H9 (cell line): Measurements from ENCODE around the gene LRRK1. TPM values are rescaled to one million over a fixed set of nuclear protein-coding genes. Genes with fewer than 3 reads are reported as not detected.

ENCODE experiments used
- DNase-seq: peaks from one replicate; pipeline ENCODE4 v3.0.0-alpha.2; 2017
- H2AFZ ChIP-seq: one replicate; pipeline ENCODE4 v1.6.1; 2013; ENCODE audit warnings: mild to moderate bottlenecking, low read length, control low read depth, moderate library complexity
- H2AK5ac ChIP-seq: 2 replicates; pipeline ENCODE4 v1.6.1; 2013; ENCODE audit warnings: low read length, control low read depth, mixed read lengths; ENCODE audit not compliant: insufficient read length
- H2BK120ac ChIP-seq: one replicate; pipeline ENCODE4 v1.6.1; 2013; ENCODE audit warnings: low read depth, mild to moderate bottlenecking, low read length, control low read depth, inconsistent platforms; ENCODE audit not compliant: poor library complexity, severe bottlenecking
- H2BK12ac ChIP-seq: 2 replicates; pipeline ENCODE4 v1.6.1; 2013; ENCODE audit warnings: low read length, control low read depth, mixed read lengths, low read depth; ENCODE audit not compliant: insufficient read length
- H2BK15ac ChIP-seq: 2 replicates; pipeline ENCODE4 v1.6.1; 2013; ENCODE audit warnings: low read depth, low read length, control low read depth
- H2BK20ac ChIP-seq: one replicate; pipeline ENCODE4 v1.6.1; 2013; ENCODE audit warnings: low read depth, mild to moderate bottlenecking, low read length, control low read depth, inconsistent platforms; ENCODE audit not compliant: poor library complexity, severe bottlenecking
- H2BK5ac ChIP-seq: 2 replicates; pipeline ENCODE4 v1.6.1; 2013; ENCODE audit warnings: low read length, control low read depth, mixed read lengths; ENCODE audit not compliant: insufficient read length
- H3K14ac ChIP-seq: 2 replicates; pipeline ENCODE4 v1.6.1; 2013; ENCODE audit warnings: low read length, control low read depth; ENCODE audit not compliant: insufficient read depth
- H3K18ac ChIP-seq: 2 replicates; pipeline ENCODE4 v1.6.1; 2013; ENCODE audit warnings: low read depth, mild to moderate bottlenecking, mixed read lengths, low read length, control low read depth; ENCODE audit not compliant: insufficient read length
- H3K23ac ChIP-seq: 2 replicates; pipeline ENCODE4 v1.6.1; 2013; ENCODE audit warnings: low read length, control low read depth, mixed read lengths, low read depth; ENCODE audit not compliant: insufficient read length
- H3K23me2 ChIP-seq: 2 replicates; pipeline ENCODE4 v1.6.1; 2013; ENCODE audit warnings: low read depth, mild to moderate bottlenecking, mixed read lengths, low read length, control low read depth; ENCODE audit not compliant: insufficient read length, poor library complexity, severe bottlenecking
- H3K27ac ChIP-seq: 2 replicates; pipeline ENCODE4 v1.5.1; 2013; ENCODE audit warnings: low read length, control low read depth, mixed read lengths, low read depth; ENCODE audit not compliant: insufficient read length
- H3K27me3 ChIP-seq: 2 replicates; pipeline ENCODE4 v1.6.1; 2013; ENCODE audit warnings: low read length, control low read depth, inconsistent platforms; ENCODE audit not compliant: insufficient read depth
- H3K4ac ChIP-seq: 2 replicates; pipeline ENCODE4 v1.6.1; 2013; ENCODE audit warnings: low read depth, mild to moderate bottlenecking, control low read depth, inconsistent platforms, low read length, moderate library complexity
- H3K4me1 ChIP-seq: 2 replicates; pipeline ENCODE4 v1.6.1; 2013; ENCODE audit warnings: low read length, control low read depth, inconsistent platforms; ENCODE audit not compliant: insufficient read depth
- H3K4me2 ChIP-seq: 2 replicates; pipeline ENCODE4 v1.6.1; 2013; ENCODE audit warnings: low read length, control low read depth, mixed read lengths; ENCODE audit not compliant: insufficient read length, insufficient read depth
- H3K56ac ChIP-seq: 2 replicates; pipeline ENCODE4 v1.6.1; 2013; ENCODE audit warnings: low read depth, mild to moderate bottlenecking, mixed read lengths, low read length, control low read depth; ENCODE audit not compliant: insufficient read length
- H3K79me1 ChIP-seq: 2 replicates; pipeline ENCODE4 v1.6.1; 2013; ENCODE audit warnings: low read depth, mild to moderate bottlenecking, moderate library complexity, low read length, control low read depth, inconsistent platforms; ENCODE audit not compliant: insufficient read depth, poor library complexity, severe bottlenecking
- H3K79me2 ChIP-seq: 2 replicates; pipeline ENCODE4 v1.6.1; 2013; ENCODE audit warnings: low read length, control low read depth, inconsistent platforms; ENCODE audit not compliant: insufficient read depth
- H3K9ac ChIP-seq: 2 replicates; pipeline ENCODE4 v1.6.1; 2013; ENCODE audit warnings: low read length, control low read depth, mixed read lengths; ENCODE audit not compliant: insufficient read length; ENCODE audit errors: extremely low read depth
- H3K9me3 ChIP-seq: one replicate; pipeline ENCODE4 v1.6.1; 2013; ENCODE audit warnings: low read depth, low read length, inconsistent platforms; ENCODE audit not compliant: control insufficient read depth
- H3T11ph ChIP-seq: one replicate; pipeline ENCODE4 v1.6.1; 2013; ENCODE audit warnings: mild to moderate bottlenecking, low read length, control low read depth, inconsistent platforms
- H4K20me1 ChIP-seq: one replicate; pipeline ENCODE4 v1.6.1; 2013; ENCODE audit not compliant: control insufficient read depth, insufficient read length, insufficient read depth
- H4K5ac ChIP-seq: 2 replicates; pipeline ENCODE4 v1.6.1; 2013; ENCODE audit warnings: low read depth, mild to moderate bottlenecking, mixed read lengths, low read length, control low read depth; ENCODE audit not compliant: insufficient read length
- H4K8ac ChIP-seq: replicated peaks from 2 replicates; pipeline ENCODE4 v1.6.1; 2013; ENCODE audit warnings: low read length, control low read depth, mixed read lengths, low read depth; ENCODE audit not compliant: insufficient read length
- H4K91ac ChIP-seq: 2 replicates; pipeline ENCODE4 v1.6.1; 2013; ENCODE audit warnings: low read depth, mild to moderate bottlenecking, moderate library complexity, mixed read lengths, low read length, control low read depth; ENCODE audit not compliant: insufficient read length
- H3K27ac Mint-ChIP-seq, 3 experiments: 2 replicates in 2 of 3; 3 replicates in 1 of 3; pipeline ENCODE4 v1.8.0; 2020 to 2021; ENCODE audit warnings: mixed read lengths in 3 of 3, mild to moderate bottlenecking in 1 of 3, moderate library complexity in 1 of 3
- H3K27me3 Mint-ChIP-seq: 2 replicates; pipeline ENCODE4 v1.8.0; 2021; ENCODE audit warnings: low read depth, mild to moderate bottlenecking, moderate library complexity, mixed read lengths
- H3K36me3 Mint-ChIP-seq, 3 experiments: 2 replicates in 2 of 3; 3 replicates in 1 of 3; pipeline ENCODE4 v1.8.0; 2020 to 2021; ENCODE audit warnings: low read depth in 3 of 3, mixed read lengths in 3 of 3; ENCODE audit not compliant: insufficient read depth in 1 of 3
- H3K4me1 Mint-ChIP-seq, 2 experiments: 2 replicates each; pipeline ENCODE4 v1.8.0; 2020; ENCODE audit warnings: mixed read lengths in 2 of 2
- H3K4me3 Mint-ChIP-seq, 2 experiments: 2 replicates in 1 of 2; 3 replicates in 1 of 2; pipeline ENCODE4 v1.8.0; 2020 to 2021; ENCODE audit warnings: mild to moderate bottlenecking in 2 of 2, mixed read lengths in 2 of 2, moderate library complexity in 1 of 2
- H3K9me3 Mint-ChIP-seq, 2 experiments: 2 replicates in 1 of 2; 3 replicates in 1 of 2; pipeline ENCODE4 v1.8.0; 2020; ENCODE audit warnings: mild to moderate bottlenecking in 2 of 2, mixed read lengths in 2 of 2, moderate library complexity in 1 of 2
- CTCF ChIP-seq: fragments of 200-600 bp; sonication (generic); conservative IDR thresholded peaks from 3 replicates; pipeline ENCODE4 v1.8.0; 2021; ENCODE audit warnings: antibody characterized with exemption, mild to moderate bottlenecking
- WGBS: extraction: QIAGEN DNeasy Blood & Tissue Kit; methylation state at CpG from one replicate; pipeline ENCODE4 v1.1.7; 2013; ENCODE audit warnings: missing lambda C conversion rate, low lambda C conversion rate, mixed read lengths; ENCODE audit not compliant: insufficient read length; ENCODE audit errors: extremely low coverage; 5-methylcytosine and 5-hydroxymethylcytosine counted together
- total RNA-seq: library from RNA; stranded (reverse); gene quantifications from 2 replicates; pipeline ENCODE4 v1.2.1, GENCODE V29; 2021

The LRRK1 gene
- total RNA-seq, 1 experiment from 2014 or later: 4.0 TPM

GRCh38 chr15:101018016-101018415 lies 98.9 kb downstream of the LRRK1 start:
- Histone ChIP-seq H2BK120ac (no peak overlapping the region), H2BK15ac (no peak overlapping the region), H3K14ac (no peak overlapping the region), H2BK12ac (no peak overlapping the region), H3K79me2 (no peaks in the 10 kb centered on the region), H3K23ac (no peak overlapping the region), H3K4me1 (peaks cover 4% of the 10 kb centered on the region), H2AFZ (no peak overlapping the region), H3K18ac (no peak overlapping the region), H3K56ac (no peak overlapping the region), H4K20me1 (peaks cover 2% of the 10 kb centered on the region), H4K5ac (no peak overlapping the region), H3K4ac (no peak overlapping the region), H3K27me3 (no peaks in the 10 kb centered on the region), H3K27ac (no peak overlapping the region), H3K79me1 (no peaks in the 10 kb centered on the region), H3K9me3 (no peaks in the 10 kb centered on the region), H3K23me2 (no peaks in the 10 kb centered on the region), H3K9ac (no peak overlapping the region), H2BK20ac (no peak overlapping the region), H3K4me2 (no peak overlapping the region), H4K91ac (no peak overlapping the region), H4K8ac (no peak overlapping the region), H2BK5ac (no peak overlapping the region), H3T11ph (no peak overlapping the region), H2AK5ac (no peak overlapping the region)
- DNase-seq: no peak
- H3K9me3 Mint-ChIP-seq: peaks cover 0 to 7% of the 10 kb centered on the region in 2 experiments; a peak in 2 of 5 replicates
- no CpG with 5 or more reads among the region's 1 CpG for WGBS
- peaks cover 3% of the 10 kb centered on the region for H3K27me3 Mint-ChIP-seq
- H3K27ac Mint-ChIP-seq: no peak overlapping the region
- TF ChIP-seq CTCF: no peak
- H3K36me3 Mint-ChIP-seq: peaks cover 0 to 6% (median 0%) of the 10 kb centered on the region in 3 experiments; a peak in 2 of 7 replicates
- H3K4me3 Mint-ChIP-seq: no peak overlapping the region
- H3K4me1 Mint-ChIP-seq: peaks cover 31 to 38% of the 10 kb centered on the region in 2 experiments
